Mesodermal cell (in vitro differentiated cells): Measurements from ENCODE around the gene SCFD2.

Experiments
- H3K27ac ChIP-seq: 2 replicates; pipeline ENCODE4 v1.7.0; 2013; ENCODE audit warnings: mild to moderate bottlenecking, low read depth, low read length, moderate library complexity; ENCODE audit not compliant: severe bottlenecking
- H3K36me3 ChIP-seq: 2 replicates; pipeline ENCODE4 v1.7.1; 2013; ENCODE audit warnings: mild to moderate bottlenecking, low read length, moderate library complexity; ENCODE audit not compliant: control insufficient read depth, insufficient read depth
- H3K4me1 ChIP-seq: one replicate; pipeline ENCODE4 v1.7.1; 2013; ENCODE audit warnings: mild to moderate bottlenecking, low read length; ENCODE audit not compliant: insufficient read depth, control insufficient read depth, poor library complexity, severe bottlenecking
- H3K4me3 ChIP-seq: 2 replicates; pipeline ENCODE4 v1.7.0; 2013; ENCODE audit warnings: low read length, control low read depth, mild to moderate bottlenecking; ENCODE audit not compliant: insufficient read depth, poor library complexity, severe bottlenecking; ENCODE audit errors: extremely low read depth
- H3K9me3 ChIP-seq: 2 replicates; pipeline ENCODE4 v1.7.1; 2013; ENCODE audit warnings: mild to moderate bottlenecking, low read length, moderate library complexity; ENCODE audit not compliant: control insufficient read depth
- WGBS, 2 experiments: methylation state at CpG; one replicate each; pipeline ENCODE4 v1.1.5; 2013; ENCODE audit warnings: missing lambda C conversion rate in 2 of 2; ENCODE audit not compliant: insufficient coverage in 2 of 2; 5-methylcytosine and 5-hydroxymethylcytosine counted together

Gene SCFD2

GRCh38 chr4:52943677-52944076 lies 422.2 kb downstream of the SCFD2 start:
- no peak overlapping the region for H3K4me3 ChIP-seq
- no peak overlapping the region for H3K27ac ChIP-seq
- no peaks in the 10 kb centered on the region for H3K9me3 ChIP-seq
- H3K4me1 ChIP-seq, result no peaks in the 10 kb centered on the region
- H3K36me3 ChIP-seq, result no peaks in the 10 kb centered on the region

DNA sequence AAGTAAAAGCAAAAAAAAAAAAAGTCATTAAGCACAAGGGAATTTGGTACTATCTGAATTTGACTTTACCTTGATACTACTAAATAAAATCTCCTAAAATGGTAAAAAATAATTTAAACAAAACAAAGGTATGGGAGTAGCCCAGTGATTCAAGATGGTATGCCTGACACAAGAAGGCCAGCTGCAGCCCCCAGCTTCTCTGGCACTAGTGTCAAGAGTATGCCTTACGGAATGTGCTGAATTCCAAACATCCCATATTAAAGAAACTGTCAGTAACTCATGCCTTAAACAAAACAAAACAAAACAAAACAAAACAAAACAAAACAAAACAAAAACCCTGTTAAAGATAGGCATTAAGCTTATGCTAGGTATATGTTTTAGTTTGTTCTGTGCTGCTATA lies 422.9 kb downstream of the SCFD2 start:
- no peaks in the 10 kb centered on the region for H3K9me3 ChIP-seq
- H3K27ac ChIP-seq, result no peak overlapping the region
- H3K4me3 ChIP-seq, result no peak overlapping the region
- no peaks in the 10 kb centered on the region for H3K36me3 ChIP-seq
- 100% methylated on average over 1 of the region's 1 CpG; no CpG with 5 or more reads in 1 of the 2 experiments for WGBS, 2 experiments
- no peaks in the 10 kb centered on the region for H3K4me1 ChIP-seq

GRCh38 chr4:52941450-52941849 lies 424.4 kb downstream of the SCFD2 start:
- H3K9me3 ChIP-seq, result no peaks in the 10 kb centered on the region
- no peaks in the 10 kb centered on the region for H3K4me1 ChIP-seq
- H3K27ac ChIP-seq, result no peak overlapping the region
- H3K36me3 ChIP-seq, result no peaks in the 10 kb centered on the region
- no peak overlapping the region for H3K4me3 ChIP-seq
- WGBS, 2 experiments, result 100% methylated on average over 3 of the region's 3 CpGs

GRCh38 chr4:52939739-52940138 lies 426.1 kb downstream of the SCFD2 start:
- H3K9me3 ChIP-seq, result no peaks in the 10 kb centered on the region
- H3K27ac ChIP-seq, result no peak overlapping the region
- 68 to 90% methylated on average over 1 to 2 of the region's 2 CpGs for WGBS, 2 experiments
- H3K4me1 ChIP-seq, result no peaks in the 10 kb centered on the region
- no peak overlapping the region for H3K4me3 ChIP-seq
- no peaks in the 10 kb centered on the region for H3K36me3 ChIP-seq

- Histone ChIP-seq H3K27ac (no peak overlapping the region), H3K4me1 (no peaks in the 10 kb centered on the region), H3K4me3 (no peak overlapping the region), H3K36me3 (no peaks in the 10 kb centered on the region), H3K9me3 (no peaks in the 10 kb centered on the region)
- WGBS, 2 experiments, result 89 to 100% methylated on average over 1 of the region's 1 CpG
Measured at GRCh38 chr4:52939325-52939724, 426.5 kb downstream of the SCFD2 start.

GRCh38 chr4:52937829-52938228 lies 428.0 kb downstream of the SCFD2 start:
- H3K9me3 ChIP-seq, result no peaks in the 10 kb centered on the region
- peaks cover 5% of the 10 kb centered on the region for H3K4me1 ChIP-seq
- no peaks in the 10 kb centered on the region for H3K36me3 ChIP-seq
- no peak overlapping the region for H3K27ac ChIP-seq
- no peak overlapping the region for H3K4me3 ChIP-seq
- 100% methylated on average over 1 of the region's 1 CpG; no CpG with 5 or more reads in 1 of the 2 experiments for WGBS, 2 experiments

- no peaks in the 10 kb centered on the region for H3K36me3 ChIP-seq
- no peak overlapping the region for H3K27ac ChIP-seq
- no peak overlapping the region for H3K4me3 ChIP-seq
- peaks cover 11% of the 10 kb centered on the region for H3K4me1 ChIP-seq
- WGBS, 2 experiments, result 100% methylated on average over 1 of the region's 2 CpGs; no CpG with 5 or more reads in 1 of the 2 experiments
- H3K9me3 ChIP-seq, result no peaks in the 10 kb centered on the region
Measured at GRCh38 chr4:52936729-52937128, 429.1 kb downstream of the SCFD2 start.

DNA sequence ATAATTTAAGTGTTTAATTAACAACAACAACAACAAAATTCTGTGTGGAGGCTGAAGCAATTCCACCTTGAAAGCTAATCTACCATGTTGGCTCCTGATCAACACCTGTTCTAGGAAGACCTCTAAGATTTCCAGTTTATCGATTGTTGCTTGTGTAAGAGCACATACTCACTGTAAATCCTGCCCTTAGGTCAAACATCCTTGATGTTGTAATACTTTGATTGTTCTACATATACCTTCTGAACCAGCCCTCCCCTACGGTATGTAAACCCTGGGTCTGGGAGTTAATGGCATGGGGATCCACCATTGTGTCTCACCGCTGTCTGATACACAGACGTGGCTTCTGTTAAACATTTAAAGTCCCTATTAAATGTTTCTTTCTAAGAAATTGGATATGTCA lies 430.5 kb downstream of the SCFD2 start:
- no peaks in the 10 kb centered on the region for H3K36me3 ChIP-seq
- H3K4me1 ChIP-seq, result peaks cover 11% of the 10 kb centered on the region
- WGBS, 2 experiments, result 100% methylated on average over 1 of the region's 4 CpGs
- H3K4me3 ChIP-seq, result no peak overlapping the region
- no peak overlapping the region for H3K27ac ChIP-seq
- no peaks in the 10 kb centered on the region for H3K9me3 ChIP-seq

DNA sequence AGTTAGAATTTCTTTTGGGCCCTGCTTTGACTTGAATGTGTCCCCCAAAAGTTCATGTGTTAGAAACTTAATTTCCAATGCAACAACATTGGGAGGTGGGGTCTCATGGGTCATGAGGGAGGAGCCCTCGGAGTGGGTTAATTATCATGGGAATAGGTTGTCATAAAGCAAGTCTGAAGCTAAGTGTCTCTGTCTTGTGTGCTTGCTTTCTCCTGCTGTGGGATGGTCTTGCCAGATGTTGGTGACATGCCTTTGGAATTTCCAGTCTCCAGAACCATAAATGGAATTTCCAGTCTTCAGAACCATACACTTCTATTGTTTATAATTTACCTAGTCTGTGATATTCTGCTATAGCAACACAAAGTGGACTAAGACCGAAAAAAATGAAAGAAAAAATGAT lies 432.1 kb downstream of the SCFD2 start:
- Histone ChIP-seq H3K9me3 (no peaks in the 10 kb centered on the region), H3K27ac (no peak overlapping the region), H3K4me1 (peaks cover 11% of the 10 kb centered on the region), H3K4me3 (no peak overlapping the region), H3K36me3 (no peaks in the 10 kb centered on the region)
- 80 to 100% methylated on average over 1 to 2 of the region's 2 CpGs for WGBS, 2 experiments

DNA sequence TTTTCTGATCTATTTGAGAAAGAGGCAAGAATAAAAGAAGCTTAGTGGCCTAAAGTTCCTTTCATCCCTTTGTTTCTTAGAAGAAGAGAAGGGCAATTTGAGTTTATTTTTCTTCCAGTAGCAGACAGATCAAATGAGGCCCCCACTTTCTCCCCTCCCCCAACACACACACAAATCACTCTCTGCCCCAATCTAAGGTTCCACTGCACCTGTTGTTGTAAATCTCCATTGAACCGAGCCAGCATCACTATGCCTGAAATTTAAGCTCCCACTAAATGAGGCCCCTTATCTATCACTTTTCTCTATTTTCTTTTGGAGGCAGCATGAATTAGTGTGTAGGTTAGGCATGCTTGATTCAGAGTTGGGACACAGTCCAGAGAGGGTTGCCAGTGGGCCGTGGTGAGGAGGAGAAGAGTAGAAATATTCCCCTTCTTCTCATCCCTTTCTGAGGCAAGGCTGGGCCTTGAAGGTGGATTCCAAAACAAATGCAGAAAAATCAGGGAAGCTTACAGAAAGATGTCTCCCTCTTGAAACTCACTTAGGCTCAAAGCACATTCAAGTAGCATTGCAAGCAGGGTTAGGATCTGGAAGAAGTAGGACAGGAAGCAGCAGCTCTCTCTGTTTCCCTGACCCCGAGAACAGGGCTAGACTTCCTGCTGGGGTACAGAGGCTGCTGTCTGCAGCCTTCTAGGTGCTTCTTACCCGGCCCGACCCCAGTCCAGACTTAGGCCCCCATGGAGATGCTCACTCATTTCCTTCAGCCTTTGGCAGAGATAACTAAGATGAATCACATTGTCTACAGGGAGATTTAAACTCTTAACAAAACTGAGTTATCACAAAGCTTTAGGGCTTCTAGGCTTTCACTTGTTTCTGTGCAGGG lies 433.0 kb downstream of the SCFD2 start:
- Histone ChIP-seq H3K4me3 (no peak overlapping the region), H3K9me3 (no peaks in the 10 kb centered on the region), H3K36me3 (no peaks in the 10 kb centered on the region), H3K27ac (no peak overlapping the region), H3K4me1 (peaks cover 11% of the 10 kb centered on the region)
- WGBS, 2 experiments, result 65 to 90% methylated on average over 2 of the region's 5 CpGs

- WGBS, 2 experiments, result 85% methylated on average over 2 of the region's 4 CpGs; no CpG with 5 or more reads in 1 of the 2 experiments
- Histone ChIP-seq H3K36me3 (no peaks in the 10 kb centered on the region), H3K4me3 (no peak overlapping the region), H3K27ac (no peak overlapping the region), H3K4me1 (peaks cover 11% of the 10 kb centered on the region), H3K9me3 (no peaks in the 10 kb centered on the region)
Measured at GRCh38 chr4:52931243-52931642, 434.6 kb downstream of the SCFD2 start.
